SJCRH30 (cell line): ENCODE measurements around the gene ASIC1. TPM values are rescaled to one million over a fixed set of nuclear protein-coding genes. Genes with fewer than 3 reads are reported as not detected.
A peak's percentile ranks its signal among the peaks of the same experiment; 100 is the strongest.
"Not testable (repeated sequence)": the region's sequence is repeated elsewhere in the genome, so short reads cannot be mapped to it uniquely, and the experiment has no call there.

Source experiments
- DNase-seq, 2 experiments: peaks; one replicate each; pipeline ENCODE4 v3.0.0-alpha.2; 2015 to 2020
- H3K27ac ChIP-seq: fragments of 250-450 bp; sonication (Bioruptor Pico); 2 replicates; pipeline ENCODE4 v1.5.1; 2020; ENCODE audit warnings: mild to moderate bottlenecking, moderate library complexity
- H3K27me3 ChIP-seq: fragments of 250-450 bp; sonication (Bioruptor Pico); 2 replicates; pipeline ENCODE4 v1.5.1; 2020; ENCODE audit warnings: mild to moderate bottlenecking, moderate library complexity
- H3K36me3 ChIP-seq: fragments of 250-450 bp; sonication (Bioruptor Pico); 2 replicates; pipeline ENCODE4 v1.5.1; 2020; ENCODE audit warnings: mild to moderate bottlenecking, moderate library complexity
- H3K4me1 ChIP-seq: fragments of 250-450 bp; sonication (Bioruptor Pico); 2 replicates; pipeline ENCODE4 v1.5.1; 2020; ENCODE audit warnings: mild to moderate bottlenecking, moderate library complexity
- H3K4me3 ChIP-seq: fragments of 250-450 bp; sonication (Bioruptor Pico); 2 replicates; pipeline ENCODE4 v1.5.1; 2020; ENCODE audit warnings: mild to moderate bottlenecking, moderate library complexity
- H3K9me3 ChIP-seq: fragments of 250-450 bp; sonication (Bioruptor Pico); replicated peaks from 2 replicates; pipeline ENCODE4 v1.5.1; 2020; ENCODE audit warnings: mild to moderate bottlenecking, moderate library complexity
- total RNA-seq: library from RNA; depleted of rRNA; stranded (reverse); fragments of >200 nt; shearing (Covaris generic); gene quantifications from 2 replicates; pipeline ENCODE4 v1.2.3, GENCODE V29; 2014

ASIC1 gene
- total RNA-seq, 1 experiment from 2014 or later: 8.9 TPM

- Histone ChIP-seq H3K27me3 (no peaks in the 10 kb centered on the region), H3K27ac (no peak overlapping the region)
- DNase-seq: no peak
Observed at GRCh38 chr12:50078281-50078680, 20.9 kb downstream of the ASIC1 start.

GRCh38 chr12:50079771-50080170 is 22.4 kb downstream of the ASIC1 start:
- Histone ChIP-seq H3K36me3 (no peaks in the 10 kb centered on the region), H3K27ac (no peak overlapping the region), H3K9me3 (no peaks in the 10 kb centered on the region), H3K27me3 (no peaks in the 10 kb centered on the region), H3K4me3 (no peak overlapping the region), H3K4me1 (peaks cover 4% of the 10 kb centered on the region)
- no peak for DNase-seq

More at GRCh38 chr12:50078281-50078680, 20.9 kb downstream of the ASIC1 start:
- peaks cover 4% of the 10 kb centered on the region for H3K4me1 ChIP-seq
- no peaks in the 10 kb centered on the region for H3K9me3 ChIP-seq
- no peak overlapping the region for H3K4me3 ChIP-seq
- no peaks in the 10 kb centered on the region for H3K36me3 ChIP-seq

GRCh38 chr12:50081096-50081808 is 23.9 kb downstream of the ASIC1 start:
- no peak for DNase-seq
- H3K4me1 ChIP-seq: no peaks in the 10 kb centered on the region; the same call in 1 of the 2 replicates
- H3K36me3 ChIP-seq: no peaks in the 10 kb centered on the region
- H3K27me3 ChIP-seq: no peaks in the 10 kb centered on the region
- no peak overlapping the region for H3K4me3 ChIP-seq
- no peak overlapping the region for H3K27ac ChIP-seq
- no peaks in the 10 kb centered on the region for H3K9me3 ChIP-seq

GRCh38 chr12:50082644-50083043 is 25.2 kb downstream of the ASIC1 start:
- no peaks in the 10 kb centered on the region; the same call in 1 of the 2 replicates for H3K4me1 ChIP-seq
- H3K27ac ChIP-seq: no peak overlapping the region
- H3K4me3 ChIP-seq: no peak overlapping the region
- H3K27me3 ChIP-seq: no peaks in the 10 kb centered on the region
- DNase-seq: no peak
- no peaks in the 10 kb centered on the region for H3K9me3 ChIP-seq
- H3K36me3 ChIP-seq: peaks cover 8% of the 10 kb centered on the region

- Histone ChIP-seq H3K36me3 (peaks cover 15% of the 10 kb centered on the region), H3K4me3 (no peak overlapping the region), H3K4me1 (no peaks in the 10 kb centered on the region; the same call in 1 of the 2 replicates), H3K27me3 (no peaks in the 10 kb centered on the region), H3K9me3 (no peaks in the 10 kb centered on the region), H3K27ac (no peak overlapping the region)
- DNase-seq: no peak
Observed at GRCh38 chr12:50083301-50083700, 25.9 kb downstream of the ASIC1 start.

- peak overlapping the region; percentile 68 for H3K4me3 ChIP-seq
- not testable (repeated sequence) for H3K9me3 ChIP-seq, H3K27me3 ChIP-seq, DNase-seq, H3K4me1 ChIP-seq
- H3K36me3 ChIP-seq: peaks cover 24% of the 10 kb centered on the region
- H3K27ac ChIP-seq: peak overlapping the region; percentile 80
Observed at GRCh38 chr12:50084409-50084774, 27.0 kb downstream of the ASIC1 start.

- peak; percentile 97 to 98 for DNase-seq
- Histone ChIP-seq H3K4me1 (no peaks in the 10 kb centered on the region; the same call in 1 of the 2 replicates), H3K27me3 (no peaks in the 10 kb centered on the region), H3K27ac (peak within 1 kb of the TSS; percentile 80), H3K36me3 (peaks cover 30% of the 10 kb centered on the region), H3K9me3 (no peaks in the 10 kb centered on the region), H3K4me3 (peak within 1 kb of the TSS; percentile 68)
Observed at GRCh38 chr12:50084775-50085614, 27.6 kb downstream of the ASIC1 start, which contains the start of gene SMARCD1. Gene SMARCD1 (plus strand): TSS chr12:50085342. CDS start chr12:50085370, 28 bp downstream.

- Histone ChIP-seq H3K27me3 (no peaks in the 10 kb centered on the region), H3K4me3 (peak overlapping the region; percentile 68), H3K36me3 (peaks cover 36% of the 10 kb centered on the region), H3K9me3 (no peaks in the 10 kb centered on the region), H3K27ac (peak overlapping the region; percentile 80), H3K4me1 (no peaks in the 10 kb centered on the region; the same call in 1 of the 2 replicates)
- DNase-seq: no peak
Observed at GRCh38 chr12:50085615-50086072, 28.2 kb downstream of the ASIC1 start.

GRCh38 chr12:50086148-50086547 is 28.8 kb downstream of the ASIC1 start:
- Histone ChIP-seq H3K36me3 (peaks cover 40% of the 10 kb centered on the region), H3K4me1 (no peaks in the 10 kb centered on the region; the same call in 1 of the 2 replicates), H3K9me3 (no peaks in the 10 kb centered on the region), H3K27ac (no peak overlapping the region), H3K27me3 (no peaks in the 10 kb centered on the region), H3K4me3 (no peak overlapping the region; the same call in 1 of the 2 replicates)
- no peak for DNase-seq

- H3K4me1 ChIP-seq: no peaks in the 10 kb centered on the region; the same call in 1 of the 2 replicates
- no peak overlapping the region for H3K27ac ChIP-seq
- DNase-seq: no peak
- peaks cover 47% of the 10 kb centered on the region for H3K36me3 ChIP-seq
- H3K4me3 ChIP-seq: no peak overlapping the region
- no peaks in the 10 kb centered on the region for H3K9me3 ChIP-seq
- H3K27me3 ChIP-seq: no peaks in the 10 kb centered on the region
Observed at GRCh38 chr12:50087151-50087550, 29.8 kb downstream of the ASIC1 start.

- peaks cover 53% of the 10 kb centered on the region for H3K36me3 ChIP-seq
- no peak overlapping the region for H3K27ac ChIP-seq
Observed at GRCh38 chr12:50087995-50088394, 30.6 kb downstream of the ASIC1 start.

GRCh38 chr12:50088577-50089335 is 31.4 kb downstream of the ASIC1 start:
- H3K27me3 ChIP-seq: no peaks in the 10 kb centered on the region
- H3K4me3 ChIP-seq: no peak overlapping the region
- peak; percentile 59 to 79 for DNase-seq
- H3K27ac ChIP-seq: no peak overlapping the region
- peaks cover 60% of the 10 kb centered on the region for H3K36me3 ChIP-seq
- no peaks in the 10 kb centered on the region for H3K9me3 ChIP-seq
- H3K4me1 ChIP-seq: no peaks in the 10 kb centered on the region; the same call in 1 of the 2 replicates

More at GRCh38 chr12:50087995-50088394, 30.6 kb downstream of the ASIC1 start:
- no peaks in the 10 kb centered on the region for H3K27me3 ChIP-seq
- H3K4me3 ChIP-seq: no peak overlapping the region
- no peaks in the 10 kb centered on the region; the same call in 1 of the 2 replicates for H3K4me1 ChIP-seq
- H3K9me3 ChIP-seq: no peaks in the 10 kb centered on the region
- no peak for DNase-seq

- peaks cover 69% of the 10 kb centered on the region for H3K36me3 ChIP-seq
- H3K9me3 ChIP-seq: no peaks in the 10 kb centered on the region
- no peak overlapping the region for H3K4me3 ChIP-seq
- no peak for DNase-seq
- no peaks in the 10 kb centered on the region for H3K27me3 ChIP-seq
- H3K4me1 ChIP-seq: no peaks in the 10 kb centered on the region; the same call in 1 of the 2 replicates
- H3K27ac ChIP-seq: no peak overlapping the region
Observed at GRCh38 chr12:50089730-50090129, 32.3 kb downstream of the ASIC1 start.

GRCh38 chr12:50090391-50090790 is 33.0 kb downstream of the ASIC1 start:
- no peaks in the 10 kb centered on the region for H3K9me3 ChIP-seq
- H3K27ac ChIP-seq: no peak overlapping the region
- no peaks in the 10 kb centered on the region for H3K27me3 ChIP-seq
- no peak for DNase-seq
- H3K4me3 ChIP-seq: no peak overlapping the region
- H3K36me3 ChIP-seq: peaks cover 73% of the 10 kb centered on the region
- H3K4me1 ChIP-seq: no peaks in the 10 kb centered on the region; the same call in 1 of the 2 replicates
